HG03280 (cell line): ENCODE results near the gene CADM4.
"Not testable (repeated sequence)": the region's sequence is repeated elsewhere in the genome, so short reads cannot be mapped to it uniquely, and the experiment has no call there.

Experiments
- ATAC-seq: cut with Tn5 transposase; IDR thresholded peaks from one replicate; pipeline ENCODE4 v1.9.1; 2021; ENCODE audit warnings: mild to moderate bottlenecking, moderate library complexity; ENCODE audit not compliant: unreplicated experiment

The CADM4 gene, protein sequence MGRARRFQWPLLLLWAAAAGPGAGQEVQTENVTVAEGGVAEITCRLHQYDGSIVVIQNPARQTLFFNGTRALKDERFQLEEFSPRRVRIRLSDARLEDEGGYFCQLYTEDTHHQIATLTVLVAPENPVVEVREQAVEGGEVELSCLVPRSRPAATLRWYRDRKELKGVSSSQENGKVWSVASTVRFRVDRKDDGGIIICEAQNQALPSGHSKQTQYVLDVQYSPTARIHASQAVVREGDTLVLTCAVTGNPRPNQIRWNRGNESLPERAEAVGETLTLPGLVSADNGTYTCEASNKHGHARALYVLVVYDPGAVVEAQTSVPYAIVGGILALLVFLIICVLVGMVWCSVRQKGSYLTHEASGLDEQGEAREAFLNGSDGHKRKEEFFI

GRCh38 chr19:43639519-43640423 lies at the start of gene CADM4:
CADM4 (minus strand) TSS chr19:43639850; CDS start chr19:43639790, 60 bp downstream.
- no peak for ATAC-seq

DNA sequence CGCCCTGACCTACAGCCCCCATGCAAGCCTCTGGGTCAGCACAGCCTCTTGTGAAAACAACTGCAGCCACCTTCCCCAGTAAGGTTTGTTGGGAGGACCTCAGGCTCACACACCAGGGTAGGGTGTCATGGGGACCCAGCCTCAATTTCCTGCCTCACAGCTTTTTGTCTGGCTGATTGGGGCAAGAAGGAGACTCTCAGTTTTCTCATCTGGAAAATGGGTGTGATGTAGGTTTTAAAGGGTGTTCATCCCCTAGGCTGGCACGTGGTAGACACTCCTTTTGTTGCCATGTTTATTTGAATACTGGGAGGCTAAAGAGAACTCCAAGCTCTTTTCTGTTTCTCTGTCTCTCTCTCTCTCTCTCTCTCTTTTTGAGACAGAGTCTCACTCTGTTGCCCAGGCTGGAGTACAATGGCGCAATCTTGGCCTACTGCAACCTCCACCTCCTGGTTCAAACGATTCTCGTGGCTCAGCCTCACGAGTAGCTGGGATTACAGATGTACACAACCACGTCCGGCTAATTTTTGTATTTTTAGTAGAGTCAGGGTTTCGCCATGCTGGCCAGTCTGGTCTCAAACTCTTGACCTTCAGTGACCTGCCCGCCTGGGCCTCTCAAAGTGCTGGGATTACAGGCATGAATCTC lies 48.5 kb upstream of the CADM4 start:
- no peak for ATAC-seq

GRCh38 chr19:43687660-43687997 lies 48.0 kb upstream of the CADM4 start:
- no peak for ATAC-seq

GRCh38 chr19:43684326-43684725 lies 44.7 kb upstream of the CADM4 start:
- no peak for ATAC-seq

GRCh38 chr19:43683905-43684304 lies 44.3 kb upstream of the CADM4 start:
- ATAC-seq, result no peak

DNA sequence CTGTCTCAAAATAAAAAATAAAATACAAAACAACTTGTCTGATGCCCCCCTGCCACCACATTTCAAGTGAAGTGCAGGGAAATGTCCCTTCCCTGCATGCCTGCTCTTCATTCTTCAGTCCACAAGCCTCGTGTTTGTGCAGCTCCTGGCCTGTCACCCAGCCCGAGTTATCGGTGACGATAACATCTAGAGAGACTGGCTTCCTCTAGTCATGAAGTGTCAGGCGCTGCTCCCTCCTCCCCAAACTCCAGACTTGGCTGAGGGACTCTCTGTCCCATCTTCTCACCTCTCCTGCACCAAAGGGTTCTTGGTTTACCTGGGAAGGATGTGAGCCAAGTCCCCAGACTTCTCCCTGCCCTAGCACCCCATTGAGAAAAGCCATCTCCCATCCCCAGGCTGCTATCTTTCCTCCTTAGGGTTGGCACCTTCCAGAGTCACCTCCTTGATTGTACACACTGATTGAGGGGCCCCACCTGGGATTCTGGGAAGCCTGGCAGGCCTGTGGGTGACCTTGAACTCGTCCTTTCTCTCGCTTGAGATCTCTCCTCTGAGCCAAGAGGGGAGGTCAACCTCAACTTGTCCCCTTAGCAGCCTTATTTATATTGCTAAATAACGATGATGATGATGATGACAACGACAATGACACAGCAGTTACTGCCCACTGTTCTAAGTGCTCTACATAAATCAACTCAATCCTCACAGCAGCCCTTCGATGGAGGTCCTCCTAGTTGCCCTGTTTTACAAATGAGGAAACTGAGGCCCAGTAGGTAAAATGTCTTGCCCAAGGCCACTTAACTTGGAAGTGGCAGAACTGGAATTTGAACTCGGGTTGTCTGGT lies 43.4 kb upstream of the CADM4 start:
- no peak for ATAC-seq

DNA sequence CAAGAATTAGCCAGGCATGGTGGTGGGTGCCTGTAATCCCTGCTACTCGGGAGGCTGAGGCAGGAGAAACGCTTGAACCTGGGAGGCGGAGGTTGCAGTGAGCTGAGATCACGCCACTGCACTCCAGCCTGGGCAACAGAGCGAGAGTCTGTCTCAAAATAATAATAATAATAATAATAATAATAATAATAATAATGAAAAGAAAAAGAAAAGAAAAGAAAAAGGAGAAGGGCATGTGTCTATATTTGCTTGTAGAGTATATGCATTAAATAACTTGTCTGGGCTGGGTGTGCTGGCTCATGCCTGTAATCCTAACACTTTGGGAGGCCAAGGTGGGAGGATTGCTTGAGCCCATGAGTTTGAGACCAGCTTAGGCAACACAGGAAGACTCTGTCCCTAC lies 42.6 kb upstream of the CADM4 start:
- ATAC-seq, result not testable (repeated sequence)

- no peak for ATAC-seq
These were observed 42.2 kb upstream of the CADM4 start for GRCh38 chr19:43681821-43682220.

DNA sequence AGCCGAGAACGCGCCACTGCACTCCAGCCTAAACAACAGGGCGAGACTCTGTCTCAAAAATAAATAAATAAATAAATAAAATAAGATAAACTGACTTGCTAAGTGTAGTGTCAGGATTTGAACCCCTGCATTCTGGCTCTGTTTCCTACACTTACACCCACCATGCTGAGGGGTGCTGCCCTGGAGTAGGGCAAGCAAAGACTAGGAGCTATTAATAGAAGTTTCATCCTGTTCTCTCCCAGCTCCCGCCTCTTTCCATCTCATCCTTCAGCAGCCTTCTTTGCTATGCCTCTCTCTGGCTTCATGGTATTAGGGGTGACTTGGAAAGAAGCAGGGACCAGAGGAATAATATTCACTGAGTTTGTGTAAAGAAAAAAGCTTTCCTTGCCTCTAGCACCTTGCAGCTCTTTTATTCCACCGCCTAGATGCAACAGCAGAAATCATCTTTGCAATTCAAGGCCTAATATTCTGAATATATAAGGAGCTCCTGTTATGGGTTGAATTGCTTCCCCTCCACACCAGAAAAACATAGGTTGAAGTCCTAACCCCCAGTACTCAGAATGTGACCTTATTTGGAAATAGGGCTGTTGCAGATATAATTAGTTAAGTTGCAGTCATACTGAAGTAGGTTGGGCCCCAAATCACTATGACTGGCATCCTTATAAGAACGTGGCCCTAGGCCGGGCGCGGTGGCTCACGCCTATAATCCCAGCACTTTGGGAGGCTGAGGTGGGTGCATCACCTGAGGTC lies 39.0 kb upstream of the CADM4 start:
- no peak for ATAC-seq

DNA sequence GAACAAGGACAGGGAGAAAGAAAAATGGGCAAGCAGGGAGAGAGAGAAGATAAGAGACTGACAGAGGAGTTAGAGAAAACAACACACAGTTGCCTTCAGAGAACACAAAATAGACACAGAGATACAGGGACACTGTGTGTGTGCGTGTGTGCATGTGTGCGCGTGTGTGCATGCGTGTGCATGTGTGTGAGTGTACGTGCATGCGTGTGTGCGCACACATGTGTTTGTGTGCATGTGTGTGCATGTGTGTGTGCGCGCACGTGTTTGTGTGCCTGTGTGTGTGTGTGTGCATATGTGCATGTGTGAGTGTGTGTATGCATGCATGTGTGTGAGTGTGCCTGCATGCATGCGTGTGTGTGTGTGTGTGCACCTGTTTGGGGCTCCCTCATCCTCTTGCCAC lies 36.3 kb upstream of the CADM4 start:
- no peak for ATAC-seq

GRCh38 chr19:43675269-43675879 lies 35.7 kb upstream of the CADM4 start:
- no peak for ATAC-seq

DNA sequence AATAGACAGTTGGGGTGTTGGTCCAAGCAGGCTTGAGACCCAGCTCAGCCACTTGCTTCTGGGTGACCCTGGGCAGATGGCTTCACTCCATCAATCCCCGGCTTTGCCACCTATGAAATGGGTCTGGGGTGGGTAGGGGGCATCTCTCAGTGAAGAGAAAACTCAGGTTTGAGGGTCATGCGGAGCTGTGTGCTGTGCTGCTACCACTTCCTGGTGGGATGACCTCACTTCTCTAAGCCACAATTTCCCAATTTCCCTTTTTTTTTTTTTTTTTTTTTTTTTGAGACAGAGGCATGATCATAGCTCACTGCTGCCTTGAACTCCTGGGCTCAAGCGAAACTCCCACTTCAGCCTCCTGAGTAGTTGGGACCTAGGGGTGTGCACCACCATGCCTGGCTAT lies 34.9 kb upstream of the CADM4 start:
- ATAC-seq, result no peak

DNA sequence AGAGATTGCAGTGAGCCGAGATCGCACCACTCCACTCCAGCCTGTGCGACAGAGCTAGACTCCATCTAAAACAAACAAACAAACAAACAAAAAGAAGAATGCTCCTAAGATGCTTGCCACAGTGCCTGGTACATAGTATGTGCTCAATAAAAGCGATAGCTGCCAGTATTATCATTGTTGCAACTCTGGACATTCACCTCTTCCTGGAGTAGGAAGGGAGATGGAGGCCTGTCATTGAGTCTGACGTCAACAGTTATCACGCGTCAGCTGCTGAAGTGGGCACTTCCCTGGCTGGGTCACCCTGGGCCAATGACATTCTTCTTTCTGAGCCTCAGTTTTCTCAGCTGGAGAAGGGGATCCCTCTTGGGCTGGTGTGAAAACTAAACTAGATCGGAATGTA lies 34.5 kb upstream of the CADM4 start:
- no peak for ATAC-seq

DNA sequence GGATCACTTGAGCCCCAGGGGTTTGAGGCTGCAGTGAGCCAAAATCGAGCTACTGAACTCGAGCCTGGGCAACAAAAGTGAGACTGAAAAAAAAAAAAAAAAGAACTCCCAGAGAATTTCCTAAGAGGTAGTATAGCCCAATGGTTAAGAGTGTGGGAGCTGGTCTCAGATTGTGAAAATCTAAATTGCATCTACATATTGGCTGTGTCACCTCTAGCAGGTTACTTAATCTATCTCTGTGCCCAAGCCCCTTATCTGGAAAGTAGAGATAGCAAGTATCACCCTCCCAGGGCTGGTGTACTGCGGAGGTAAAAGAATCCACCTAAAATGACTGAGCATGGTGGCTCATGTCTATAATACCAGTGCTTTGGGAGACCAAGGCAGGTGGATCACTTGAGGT lies 34.0 kb upstream of the CADM4 start:
- ATAC-seq, result no peak

DNA sequence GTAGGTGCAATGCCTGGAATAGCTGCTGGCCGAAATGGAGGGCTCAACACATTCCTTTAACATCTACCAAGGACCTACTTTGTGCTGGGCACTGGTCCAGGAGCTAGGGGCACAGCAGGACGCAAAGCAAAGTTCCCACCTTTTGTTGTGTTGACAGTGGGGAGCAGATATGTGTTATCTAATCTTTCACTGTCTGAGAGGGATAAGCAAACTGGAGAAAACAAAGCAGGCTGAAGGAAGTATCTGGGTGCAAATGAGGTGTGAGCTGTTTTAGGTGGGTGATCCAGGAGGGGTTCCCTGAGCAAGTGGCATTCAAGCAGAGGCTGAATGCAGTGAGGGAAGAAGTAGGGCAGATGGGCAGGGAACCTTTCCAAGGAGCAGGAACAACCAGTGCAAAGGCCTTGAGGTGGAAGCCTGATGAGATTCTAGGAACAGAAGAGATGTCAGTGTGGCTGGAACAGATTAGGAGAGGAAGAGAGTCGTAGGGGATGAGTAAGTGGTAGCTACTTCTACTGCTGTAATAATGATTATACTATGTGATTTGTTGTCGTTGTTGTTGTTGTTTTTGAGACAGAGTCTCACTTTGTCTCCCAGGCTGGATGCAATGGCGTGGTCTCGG lies 32.5 kb upstream of the CADM4 start:
- no peak for ATAC-seq

DNA sequence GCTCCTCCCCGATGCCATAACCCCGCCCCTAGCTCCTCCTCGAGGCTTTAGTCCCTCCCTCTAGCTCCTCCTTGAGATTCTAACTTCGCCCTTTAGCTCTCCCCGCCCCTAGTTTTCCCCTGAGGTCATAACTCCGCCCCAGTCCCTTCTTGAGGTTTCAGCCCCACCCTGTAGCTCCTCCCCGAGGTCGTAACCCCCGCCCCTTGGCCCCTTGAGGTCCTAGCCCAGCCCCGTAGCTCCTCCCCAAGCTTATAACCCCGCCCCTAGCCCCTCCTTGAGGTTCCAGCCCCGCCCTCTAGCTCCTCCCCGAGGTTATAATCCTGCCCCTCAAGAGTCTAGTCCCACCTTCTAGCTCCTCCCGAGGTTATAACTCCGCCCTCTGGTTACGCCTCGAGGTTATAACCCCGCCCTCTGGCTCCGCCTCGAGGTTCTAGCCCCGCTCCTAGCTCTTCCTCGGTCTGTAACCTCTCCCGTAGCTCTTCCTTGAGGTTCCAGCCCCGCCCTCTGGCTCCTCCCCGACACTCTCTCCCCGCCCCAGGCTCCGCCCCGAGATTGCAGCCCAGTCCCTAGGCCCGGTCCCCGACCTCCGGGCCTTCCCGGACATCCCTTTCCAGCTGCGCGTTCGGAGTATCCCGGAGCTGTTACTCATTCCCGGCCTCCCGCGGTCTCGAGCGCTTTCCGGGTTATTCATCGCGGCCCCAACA lies 28.9 kb upstream of the CADM4 start:
- peak; percentile 84 for ATAC-seq

DNA sequence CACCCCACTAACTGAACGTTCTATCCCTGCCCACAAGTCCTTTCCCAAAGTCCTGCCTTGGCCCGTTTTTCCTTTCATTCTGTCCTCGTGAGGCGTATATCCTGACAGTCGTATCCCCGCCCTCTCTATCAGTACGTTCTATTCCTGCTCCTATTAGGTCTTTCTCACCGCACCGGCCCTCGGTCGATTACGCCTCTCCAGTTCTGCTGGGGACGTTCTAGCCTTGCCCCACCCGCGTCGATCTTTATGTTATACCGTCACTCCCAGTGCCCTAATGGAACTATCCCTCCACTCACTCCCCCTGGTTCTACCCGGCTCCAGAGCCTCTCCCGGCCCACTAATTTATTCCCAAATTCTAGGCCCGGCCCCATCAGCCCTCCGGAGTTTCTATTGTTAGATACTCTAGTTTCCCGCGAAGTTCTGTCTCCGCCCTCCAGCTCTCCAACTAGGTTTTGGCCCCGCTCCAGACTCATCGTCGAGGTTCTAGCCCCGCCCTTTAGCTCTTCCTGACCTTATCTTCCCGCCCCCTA lies 28.3 kb upstream of the CADM4 start:
- ATAC-seq, result no peak

- no peak for ATAC-seq
These were observed 27.7 kb upstream of the CADM4 start for GRCh38 chr19:43667126-43667875.
